ENCODE measurements around the gene LTBP1.

DNA sequence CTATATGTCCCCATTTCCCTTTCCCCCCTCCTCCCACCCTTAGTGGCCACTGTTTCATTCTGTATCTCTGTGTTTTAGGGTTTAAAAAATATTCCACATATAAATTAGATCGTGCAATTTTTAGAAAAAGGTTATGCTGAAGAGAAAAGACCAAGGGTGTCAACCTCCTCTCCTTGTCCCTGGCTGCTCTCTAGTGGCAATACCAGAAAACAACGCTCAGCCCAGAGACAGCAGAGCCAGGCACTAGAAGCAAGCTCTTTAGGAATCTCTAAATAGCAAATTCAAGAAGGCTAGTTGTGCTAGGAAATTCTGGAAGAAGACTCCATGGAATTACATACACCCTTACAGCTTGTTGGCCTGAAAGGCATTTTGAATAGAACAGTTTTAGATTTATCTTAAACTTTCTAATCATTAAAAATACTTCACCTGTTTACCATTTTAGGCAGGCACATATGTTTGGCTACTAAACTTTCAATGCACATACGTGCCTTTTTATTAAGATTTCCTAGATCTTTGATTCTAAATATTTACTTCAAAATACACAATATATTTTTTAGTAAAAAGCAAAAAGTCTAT lies 494.6 kb downstream of the LTBP1 start:
- TF ChIP-seq, protein P1, sequence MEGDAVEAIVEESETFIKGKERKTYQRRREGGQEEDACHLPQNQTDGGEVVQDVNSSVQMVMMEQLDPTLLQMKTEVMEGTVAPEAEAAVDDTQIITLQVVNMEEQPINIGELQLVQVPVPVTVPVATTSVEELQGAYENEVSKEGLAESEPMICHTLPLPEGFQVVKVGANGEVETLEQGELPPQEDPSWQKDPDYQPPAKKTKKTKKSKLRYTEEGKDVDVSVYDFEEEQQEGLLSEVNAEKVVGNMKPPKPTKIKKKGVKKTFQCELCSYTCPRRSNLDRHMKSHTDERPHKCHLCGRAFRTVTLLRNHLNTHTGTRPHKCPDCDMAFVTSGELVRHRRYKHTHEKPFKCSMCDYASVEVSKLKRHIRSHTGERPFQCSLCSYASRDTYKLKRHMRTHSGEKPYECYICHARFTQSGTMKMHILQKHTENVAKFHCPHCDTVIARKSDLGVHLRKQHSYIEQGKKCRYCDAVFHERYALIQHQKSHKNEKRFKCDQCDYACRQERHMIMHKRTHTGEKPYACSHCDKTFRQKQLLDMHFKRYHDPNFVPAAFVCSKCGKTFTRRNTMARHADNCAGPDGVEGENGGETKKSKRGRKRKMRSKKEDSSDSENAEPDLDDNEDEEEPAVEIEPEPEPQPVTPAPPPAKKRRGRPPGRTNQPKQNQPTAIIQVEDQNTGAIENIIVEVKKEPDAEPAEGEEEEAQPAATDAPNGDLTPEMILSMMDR (IDR thresholded peaks at IDR 0.05; ENCODE audit: poor library complexity): peak; percentile 76
- TF ChIP-seq EZH2 (IDR thresholded peaks at IDR 0.05; ENCODE audit: borderline replicate concordance): no peak

Data from hepatocyte (in vitro differentiated cells).